DOHH2 (cell line): ENCODE results near the gene TMEM229B.

Source experiments
- EZH2phosphoT487 ChIP-seq: fragments of 200-600 bp; sonication (generic); IDR thresholded peaks from 2 replicates; pipeline ENCODE4 v1.6.1; 2017; ENCODE audit warnings: borderline replicate concordance, mild to moderate bottlenecking, antibody characterized with exemption, low read length, moderate library complexity, mixed read lengths
- TF ChIP-seq, protein P1 (sequence below): fragments of 200-600 bp; sonication (generic); IDR thresholded peaks from one replicate; pipeline ENCODE4 v1.5.1; 2014; ENCODE audit warnings: antibody characterized with exemption, mild to moderate bottlenecking, low read depth, low read length; ENCODE audit not compliant: poor library complexity, severe bottlenecking

DNA sequence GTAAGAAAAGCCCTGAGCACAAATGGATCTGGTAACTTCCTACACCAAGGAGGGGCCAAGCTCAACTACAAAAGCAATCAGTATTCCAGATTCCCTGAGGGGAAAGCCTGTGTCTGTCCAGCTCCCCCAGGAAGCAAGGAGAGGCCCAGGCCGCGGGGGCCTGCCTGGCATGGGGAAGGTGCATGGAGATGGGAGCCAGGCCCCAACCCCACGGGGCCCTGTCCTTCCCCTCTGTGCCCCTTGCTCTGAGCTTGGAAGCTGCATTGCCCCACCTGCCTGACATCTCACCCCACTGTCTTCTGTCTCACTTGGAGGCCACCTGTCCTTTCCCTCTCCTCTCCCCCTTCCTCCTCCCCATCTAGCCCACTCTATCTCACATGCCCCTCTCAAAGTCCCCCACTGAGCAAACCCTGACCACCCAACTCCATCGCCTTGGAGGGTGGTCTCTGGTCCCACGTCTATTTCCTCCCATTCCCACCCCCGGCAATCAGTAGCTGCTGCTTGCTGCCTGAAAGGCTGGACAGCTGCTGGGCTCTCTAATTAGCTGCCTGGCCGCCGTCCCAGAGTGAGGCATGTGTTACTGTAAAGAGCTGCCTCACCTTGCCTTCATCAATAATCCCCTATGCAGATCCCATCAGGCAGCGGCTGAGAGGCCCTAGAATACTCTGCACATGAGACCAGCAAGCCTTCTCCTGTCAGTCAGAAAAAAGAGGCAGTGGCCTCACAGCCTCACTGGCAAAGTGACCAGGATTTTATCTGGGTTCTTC lies 3.4 kb upstream of the TMEM229B start:
- TF ChIP-seq, protein P1, sequence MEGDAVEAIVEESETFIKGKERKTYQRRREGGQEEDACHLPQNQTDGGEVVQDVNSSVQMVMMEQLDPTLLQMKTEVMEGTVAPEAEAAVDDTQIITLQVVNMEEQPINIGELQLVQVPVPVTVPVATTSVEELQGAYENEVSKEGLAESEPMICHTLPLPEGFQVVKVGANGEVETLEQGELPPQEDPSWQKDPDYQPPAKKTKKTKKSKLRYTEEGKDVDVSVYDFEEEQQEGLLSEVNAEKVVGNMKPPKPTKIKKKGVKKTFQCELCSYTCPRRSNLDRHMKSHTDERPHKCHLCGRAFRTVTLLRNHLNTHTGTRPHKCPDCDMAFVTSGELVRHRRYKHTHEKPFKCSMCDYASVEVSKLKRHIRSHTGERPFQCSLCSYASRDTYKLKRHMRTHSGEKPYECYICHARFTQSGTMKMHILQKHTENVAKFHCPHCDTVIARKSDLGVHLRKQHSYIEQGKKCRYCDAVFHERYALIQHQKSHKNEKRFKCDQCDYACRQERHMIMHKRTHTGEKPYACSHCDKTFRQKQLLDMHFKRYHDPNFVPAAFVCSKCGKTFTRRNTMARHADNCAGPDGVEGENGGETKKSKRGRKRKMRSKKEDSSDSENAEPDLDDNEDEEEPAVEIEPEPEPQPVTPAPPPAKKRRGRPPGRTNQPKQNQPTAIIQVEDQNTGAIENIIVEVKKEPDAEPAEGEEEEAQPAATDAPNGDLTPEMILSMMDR = no peak
- no peak for TF ChIP-seq EZH2phosphoT487
